Activated CD4-positive, CD25-positive, alpha-beta regulatory T cell treated with anti-CD3 and anti-CD28 coated beads, Interleukin-2, amount 50 U/mL, for 16 hours (primary cell): ENCODE data around the gene NUPR1.
"Not testable (repeated sequence)": the region's sequence is repeated elsewhere in the genome, so short reads cannot be mapped to it uniquely, and the experiment has no call there.

ENCODE experiments used
- DNase-seq: peaks from one replicate; pipeline ENCODE4 v3.0.0-alpha.2; 2020; ENCODE audit warnings: low read depth, low spot score

The NUPR1 gene

GRCh38 chr16:28554634-28555423, 16.1 kb upstream of the NUPR1 start:
- no peak for DNase-seq

GRCh38 chr16:28553776-28554633, 15.2 kb upstream of the NUPR1 start, which contains the start of gene SGF29:
TSS of gene SGF29 (plus strand) at chr16:28553920. CDS start at chr16:28581070, 27,150 bp downstream.
- peak; percentile 90 for DNase-seq

- DNase-seq = no peak
These were observed 10.6 kb upstream of the NUPR1 start for GRCh38 chr16:28549301-28549899.

- DNase-seq = no peak
These were observed 9.6 kb upstream of the NUPR1 start for GRCh38 chr16:28548306-28548802.

- no peak for DNase-seq
These were observed 7.9 kb upstream of the NUPR1 start for GRCh38 chr16:28546626-28547025.

- not testable (repeated sequence) for DNase-seq
These were observed 7.2 kb upstream of the NUPR1 start for GRCh38 chr16:28545964-28546363.

- no peak for DNase-seq
These were observed 6.2 kb upstream of the NUPR1 start for GRCh38 chr16:28544998-28545397.

GRCh38 chr16:28543072-28543471, 4.3 kb upstream of the NUPR1 start:
- DNase-seq = no peak

GRCh38 chr16:28542646-28543045, 3.9 kb upstream of the NUPR1 start:
- DNase-seq = no peak

- DNase-seq = no peak
These were observed 1.6 kb upstream of the NUPR1 start for GRCh38 chr16:28540346-28540745.

GRCh38 chr16:28537964-28538732, 626 bp downstream of the NUPR1 start:
- DNase-seq = no peak

GRCh38 chr16:28537076-28537475, 1.7 kb downstream of the NUPR1 start:
- no peak for DNase-seq

- DNase-seq = no peak
These were observed 4.0 kb downstream of the NUPR1 start for GRCh38 chr16:28534542-28535373.

- DNase-seq = no peak
These were observed 5.7 kb downstream of the NUPR1 start for GRCh38 chr16:28532940-28533647.

- no peak for DNase-seq
These were observed 6.7 kb downstream of the NUPR1 start for GRCh38 chr16:28531777-28532744.

- no peak for DNase-seq
These were observed 9.7 kb downstream of the NUPR1 start for GRCh38 chr16:28529124-28529523.

GRCh38 chr16:28528463-28528867, 10.3 kb downstream of the NUPR1 start:
- DNase-seq = no peak

- no peak for DNase-seq
These were observed 10.8 kb downstream of the NUPR1 start for GRCh38 chr16:28527985-28528384.
